Endothelial cell of hepatic sinusoid (primary cell): ENCODE measurements around the gene ANKS6.

Experiments
- in situ Hi-C: cut with HindIII; loops from 2 replicates; pipeline ENCODE4 v1.10.0; 2017; ENCODE audit warnings: low sequenced_read_pairs

Gene ANKS6

DNA sequence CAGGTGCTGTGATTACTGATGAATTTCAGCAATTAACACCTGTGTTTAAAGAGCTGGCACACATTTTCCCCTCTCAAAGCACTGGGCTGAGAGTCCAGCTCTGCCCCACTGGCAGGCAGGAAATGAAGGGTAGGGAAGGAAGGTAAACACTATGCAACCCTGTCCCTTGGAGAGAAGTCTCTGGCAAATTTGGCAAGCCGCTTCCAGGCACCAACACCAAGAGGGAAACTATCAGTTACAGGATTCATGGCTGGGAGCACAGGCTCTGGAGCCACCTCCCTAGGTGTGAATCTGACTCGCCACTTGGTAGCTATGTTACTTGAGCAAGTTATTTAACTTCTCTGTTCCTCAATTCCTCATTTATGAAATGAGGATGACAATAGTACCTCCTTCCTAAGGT, 3.3 kb downstream of the ANKS6 start:
- in situ Hi-C loops = no loop called here

DNA sequence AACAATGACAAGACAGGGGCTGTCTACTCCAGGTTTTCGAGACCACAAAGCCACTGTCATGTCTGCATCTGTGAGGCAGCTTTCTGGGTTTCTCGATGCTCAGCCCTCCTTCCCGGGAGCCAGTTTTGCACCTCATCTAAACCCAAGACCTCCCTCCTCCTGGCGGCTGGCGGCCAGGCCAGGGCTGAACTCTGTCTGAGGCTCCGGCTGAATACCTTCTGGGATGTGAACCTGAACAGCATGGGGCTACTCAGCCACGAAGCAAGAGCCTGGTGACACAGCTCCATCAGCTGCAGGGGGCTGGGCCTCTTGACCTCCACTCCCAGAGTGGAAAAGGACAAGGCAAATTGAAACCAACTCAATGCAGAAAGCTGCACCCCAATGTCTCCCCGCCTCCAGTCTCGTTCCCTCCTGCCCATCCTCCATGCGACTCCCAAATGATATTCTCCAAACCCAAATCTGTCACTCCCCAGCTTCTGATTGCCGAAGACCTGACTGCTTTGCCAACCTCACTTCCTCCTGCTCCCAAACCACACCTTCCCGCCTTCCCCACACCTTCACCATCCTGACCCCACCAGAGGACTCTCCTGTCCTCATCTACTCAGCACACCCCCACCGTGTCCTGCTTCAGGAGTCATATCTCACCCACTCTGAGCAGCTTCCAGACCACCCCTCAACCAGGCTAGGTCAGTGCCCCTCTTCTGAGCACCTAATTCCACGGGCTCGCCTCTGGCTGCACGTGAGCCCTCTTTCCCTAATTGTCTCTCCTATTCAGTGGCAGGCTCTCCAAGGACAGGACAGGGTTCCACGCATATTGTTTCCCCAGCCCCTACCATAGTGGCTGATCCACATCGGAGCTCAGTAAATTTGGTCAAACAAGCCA, 4.5 kb downstream of the ANKS6 start:
- in situ Hi-C loops = no loop called here

DNA sequence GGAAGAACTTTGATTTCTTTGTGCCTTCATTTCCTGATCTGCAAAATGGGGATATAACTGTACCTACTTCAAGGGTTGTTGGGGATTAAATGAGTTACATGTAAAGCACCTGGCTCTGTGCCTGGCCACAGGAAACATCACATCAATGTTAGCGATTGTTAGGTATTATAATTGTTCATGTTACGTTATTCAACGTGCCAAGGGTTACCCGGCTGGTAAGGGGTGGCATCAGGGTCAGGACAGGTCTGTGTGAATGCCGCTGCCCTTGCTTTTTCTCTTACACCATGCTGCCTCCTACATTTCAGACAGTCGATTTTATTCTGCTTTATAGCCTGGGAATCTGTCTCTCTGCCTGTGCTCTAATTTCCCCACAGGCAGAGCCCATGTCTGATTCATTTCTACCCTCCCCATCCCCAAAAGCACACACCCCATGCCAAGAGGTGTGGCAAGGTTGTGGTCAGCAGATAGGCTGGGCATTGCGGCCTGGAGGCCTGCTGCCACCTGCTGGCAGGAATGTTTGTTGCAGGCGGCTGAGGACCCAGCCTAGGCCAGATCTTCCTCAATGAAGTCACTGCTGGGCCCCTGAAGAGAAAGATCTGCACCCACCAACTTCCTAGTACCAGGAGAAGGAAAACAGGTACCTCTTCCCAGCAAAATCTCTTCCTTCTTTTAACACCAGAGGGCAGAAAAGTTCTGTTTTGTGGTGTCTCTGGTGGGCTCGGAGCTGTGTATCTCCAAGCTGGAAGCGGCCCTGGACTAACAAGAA, 5.3 kb downstream of the ANKS6 start:
- in situ Hi-C loops = no loop called here

DNA sequence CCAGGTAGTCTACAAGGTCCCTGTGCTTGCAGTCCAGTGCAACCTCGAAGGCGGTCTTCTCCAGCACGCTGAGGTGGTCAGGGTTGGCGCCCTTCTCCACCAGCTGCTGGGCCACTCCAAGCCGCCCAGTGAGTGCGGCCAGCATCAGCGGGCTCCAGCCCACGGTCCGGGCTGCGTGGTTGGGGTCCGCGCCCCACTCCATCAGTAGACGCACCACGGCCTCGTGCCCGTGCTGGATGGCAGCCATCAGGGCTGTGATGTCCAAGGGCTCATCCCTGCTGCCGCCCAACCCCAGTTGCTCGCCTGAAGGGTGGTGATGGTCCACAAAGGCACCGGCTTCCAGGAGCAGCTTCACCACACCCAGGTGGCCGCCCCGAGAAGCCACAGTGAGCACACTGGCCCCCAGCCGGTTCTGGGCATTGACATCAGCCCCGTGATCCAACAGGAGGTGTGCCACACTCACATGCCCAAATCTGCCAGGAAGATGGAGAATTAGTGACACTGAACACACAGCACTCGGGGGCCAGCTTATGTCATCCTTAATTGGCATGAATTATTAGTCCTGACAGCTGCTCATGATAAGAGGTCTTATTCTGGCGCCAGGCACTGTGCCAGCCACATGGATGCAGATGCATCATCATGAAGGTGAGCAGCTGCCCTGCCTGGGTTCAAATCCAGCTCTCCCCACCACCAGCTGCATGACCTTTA, 6.1 kb downstream of the ANKS6 start:
- in situ Hi-C loops = no loop called here

DNA sequence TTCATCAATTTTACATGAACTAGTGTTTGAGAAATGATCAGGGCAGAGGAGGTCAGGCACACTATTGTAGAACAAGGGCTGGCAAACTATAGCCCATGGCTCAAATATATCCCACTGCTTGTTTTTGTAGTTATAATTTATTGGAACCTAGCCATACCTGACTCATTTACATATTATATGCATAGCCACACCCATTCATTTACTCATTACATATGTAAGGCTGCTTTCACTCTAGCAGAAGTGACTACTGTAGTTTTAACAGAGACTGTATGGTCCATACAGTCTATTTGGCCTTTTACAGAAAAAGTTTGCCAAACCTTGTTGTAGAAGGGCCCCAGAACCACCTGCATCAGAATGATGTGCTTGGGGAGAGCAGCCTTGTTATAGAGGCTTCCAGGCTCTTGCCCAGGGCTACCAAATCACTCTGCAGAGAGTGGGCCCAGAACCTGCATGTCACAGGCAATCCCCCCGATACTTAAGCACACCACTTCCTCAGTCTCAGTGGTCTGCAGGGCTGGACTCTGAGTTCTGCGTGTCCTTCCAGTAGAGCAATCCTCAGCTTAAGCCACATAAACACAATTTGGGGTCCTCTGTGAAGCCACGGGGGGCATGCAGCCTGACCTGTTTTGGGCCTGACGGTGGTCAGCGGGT, 6.7 kb downstream of the ANKS6 start:
- in situ Hi-C loops = no loop called here

DNA sequence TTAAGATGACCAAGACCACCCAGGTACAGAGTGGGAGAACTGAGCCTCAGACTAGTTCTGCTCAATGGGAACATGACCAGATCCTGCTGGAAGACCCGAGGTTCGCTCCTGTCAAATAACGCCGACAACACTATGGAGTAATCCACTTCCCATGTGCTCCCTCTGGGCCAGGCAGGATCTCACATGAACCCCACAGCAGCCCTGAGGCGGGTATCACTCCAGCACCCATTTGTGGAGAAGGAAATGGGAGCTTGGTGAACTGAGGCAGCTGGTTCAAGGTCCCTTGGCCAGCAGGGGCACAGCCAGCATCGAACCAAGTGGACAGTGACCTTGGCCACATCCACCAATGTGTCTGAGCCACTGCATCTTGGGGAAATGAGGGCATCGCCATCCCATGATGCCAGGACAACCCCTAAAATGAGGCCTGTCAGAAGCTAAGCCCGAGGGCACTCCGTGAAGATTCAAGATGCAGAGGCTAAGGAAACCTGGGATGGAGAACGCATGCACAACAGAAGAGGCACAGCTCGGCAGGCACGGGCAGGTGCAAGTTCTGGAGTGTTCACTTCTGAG, 8.5 kb downstream of the ANKS6 start:
- in situ Hi-C loops = no loop called here

DNA sequence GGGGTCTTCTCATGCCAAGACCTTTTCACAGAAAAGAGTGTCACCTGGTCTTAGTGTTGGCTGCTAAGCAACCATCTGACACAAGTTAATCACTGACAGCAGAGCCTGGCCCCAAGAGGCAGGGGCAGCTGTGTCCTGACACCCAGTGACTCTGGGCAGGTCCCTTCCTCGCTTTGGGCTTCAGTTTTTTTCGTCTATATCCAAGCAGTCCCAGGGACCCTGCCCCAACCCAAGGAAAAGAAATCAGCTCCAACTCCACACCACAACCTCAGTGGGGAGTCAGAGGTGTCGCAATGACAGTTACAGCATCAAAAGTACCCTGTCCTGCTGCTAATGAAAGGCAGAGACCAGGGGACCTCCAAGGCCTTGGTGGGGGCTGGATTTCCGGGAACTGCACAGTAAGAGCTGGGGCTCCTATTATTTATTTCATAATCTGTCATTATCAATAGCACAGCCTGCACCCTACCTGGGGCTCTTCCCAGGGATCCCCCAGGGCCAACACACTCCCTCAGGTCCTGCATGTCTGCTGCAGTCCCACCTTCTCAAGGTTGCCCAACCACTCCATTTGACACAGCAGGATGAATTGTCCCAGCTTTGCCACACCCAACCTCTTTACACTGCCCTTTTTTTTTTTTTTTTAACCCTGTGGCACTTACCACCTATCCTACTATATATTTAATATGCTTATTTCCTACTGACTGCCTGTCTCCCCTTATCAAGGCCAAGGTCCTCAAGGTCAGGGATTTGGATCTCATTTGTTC, 9.4 kb downstream of the ANKS6 start:
- in situ Hi-C loops = no loop called here

DNA sequence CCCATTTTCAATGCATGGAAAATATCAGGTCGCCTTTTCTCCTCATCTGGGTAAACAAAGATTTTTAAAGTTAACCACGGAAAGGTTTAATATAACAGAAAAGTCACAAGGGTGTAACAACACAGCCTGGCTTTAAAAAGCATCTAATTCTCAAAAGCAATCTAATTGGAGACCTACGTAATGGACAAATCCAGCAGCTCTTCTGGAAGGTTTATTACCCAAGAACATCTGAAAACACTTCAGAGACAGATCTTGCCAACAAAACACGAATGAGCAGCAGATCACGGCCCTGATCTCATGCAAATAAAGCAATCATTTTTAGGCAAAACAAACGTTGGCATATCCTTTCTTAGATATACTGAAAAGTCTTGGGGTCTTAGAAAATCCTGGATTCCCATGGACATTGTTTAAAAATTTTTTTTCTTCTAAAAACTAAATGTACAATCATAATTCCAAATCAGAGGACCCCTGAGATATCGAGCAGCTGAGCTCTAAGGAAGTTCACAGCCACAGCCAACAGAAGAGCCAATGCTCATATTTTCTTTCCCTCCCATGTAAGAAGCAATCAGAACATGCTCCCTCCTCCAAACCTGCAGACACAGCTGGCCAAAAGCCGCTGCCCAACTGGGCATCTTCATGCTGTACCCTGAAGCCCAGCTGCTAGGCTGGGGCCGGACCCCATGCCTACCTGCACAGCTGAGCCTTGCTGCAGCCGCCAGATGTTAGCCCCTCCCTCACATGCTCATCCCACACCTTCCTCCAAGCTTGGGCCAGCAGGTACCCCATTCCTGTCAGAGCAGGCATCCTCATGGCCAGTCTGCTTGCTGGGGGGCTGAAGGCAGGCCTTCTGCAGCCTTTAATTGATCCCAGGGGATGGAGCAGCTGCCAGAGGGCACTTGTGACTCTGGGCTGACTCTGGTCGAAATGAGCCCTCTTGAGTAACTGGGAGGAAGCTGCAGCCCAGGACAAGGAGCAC, 11.2 kb downstream of the ANKS6 start:
- in situ Hi-C loops = no loop called here

DNA sequence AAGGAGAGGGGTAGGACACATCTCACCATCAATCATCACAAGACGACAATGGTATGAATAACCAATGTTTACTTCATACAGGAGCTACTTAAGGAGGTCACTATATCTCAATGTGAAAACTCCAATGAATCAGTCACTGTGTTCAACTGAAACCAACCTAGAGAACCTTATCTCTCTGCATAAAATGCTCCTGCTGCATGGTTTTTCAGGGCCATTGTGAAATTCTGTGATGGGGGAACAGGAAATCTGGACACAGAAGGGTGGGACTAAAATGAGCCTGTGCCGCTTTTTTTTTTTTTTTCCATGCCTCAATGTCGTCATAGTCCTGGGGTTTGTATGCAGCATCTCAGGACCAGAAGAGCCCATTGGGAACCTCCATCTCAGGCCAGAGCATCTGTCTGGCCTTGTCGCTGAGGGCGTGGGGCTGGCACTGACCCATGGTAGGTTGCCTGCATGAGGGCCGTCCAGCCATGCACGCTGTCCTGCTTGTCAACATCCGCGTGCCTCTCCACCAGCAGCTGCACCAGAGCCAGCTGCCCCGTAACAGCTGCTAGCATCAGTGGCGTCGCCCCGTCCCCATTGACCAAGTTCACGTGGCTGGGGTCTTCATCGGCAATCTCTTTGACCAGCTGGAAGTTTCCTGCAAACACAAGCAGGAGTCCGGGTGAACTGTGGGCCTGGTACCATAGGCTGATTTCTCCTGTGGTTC, 12.7 kb downstream of the ANKS6 start:
- in situ Hi-C loops = no loop called here

DNA sequence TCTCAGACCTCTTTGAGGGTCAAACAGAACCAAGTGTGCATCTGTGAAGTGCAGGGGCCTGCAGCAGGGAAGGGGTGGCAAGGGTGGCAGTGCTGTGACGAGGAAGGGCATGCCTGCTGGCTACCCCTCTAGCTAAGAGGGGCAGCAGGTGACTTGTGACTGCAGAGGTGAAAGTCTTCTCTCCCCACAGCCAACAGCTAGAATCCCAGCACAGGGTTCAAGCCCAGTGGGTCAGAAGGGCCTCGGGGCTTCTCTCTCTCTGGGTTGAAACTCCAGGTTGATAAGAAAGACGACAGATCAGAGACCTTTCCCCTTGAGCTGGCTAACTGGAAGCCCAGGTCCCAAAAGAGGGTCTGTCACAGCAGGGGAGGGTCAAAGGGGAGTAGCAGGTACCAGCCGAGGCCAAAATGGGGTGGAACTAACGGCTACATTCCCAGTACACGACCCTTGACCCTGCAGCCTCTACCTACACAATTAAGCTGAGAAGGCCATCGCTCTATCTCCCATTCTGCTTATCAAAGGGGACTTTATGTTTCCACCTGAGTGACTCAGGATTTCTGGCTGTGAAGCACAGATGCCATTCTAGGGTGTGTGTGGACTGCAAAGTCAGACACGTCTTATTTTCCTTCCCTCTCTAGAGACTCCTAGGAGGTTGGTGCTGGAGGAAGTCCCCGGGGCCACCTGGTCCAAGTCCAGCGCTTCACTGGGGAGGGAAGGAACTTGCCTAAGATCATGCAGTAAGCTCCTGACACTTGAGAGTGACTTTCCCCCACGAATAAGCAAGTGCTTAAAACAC, 14.6 kb downstream of the ANKS6 start:
- in situ Hi-C loops = no loop called here

DNA sequence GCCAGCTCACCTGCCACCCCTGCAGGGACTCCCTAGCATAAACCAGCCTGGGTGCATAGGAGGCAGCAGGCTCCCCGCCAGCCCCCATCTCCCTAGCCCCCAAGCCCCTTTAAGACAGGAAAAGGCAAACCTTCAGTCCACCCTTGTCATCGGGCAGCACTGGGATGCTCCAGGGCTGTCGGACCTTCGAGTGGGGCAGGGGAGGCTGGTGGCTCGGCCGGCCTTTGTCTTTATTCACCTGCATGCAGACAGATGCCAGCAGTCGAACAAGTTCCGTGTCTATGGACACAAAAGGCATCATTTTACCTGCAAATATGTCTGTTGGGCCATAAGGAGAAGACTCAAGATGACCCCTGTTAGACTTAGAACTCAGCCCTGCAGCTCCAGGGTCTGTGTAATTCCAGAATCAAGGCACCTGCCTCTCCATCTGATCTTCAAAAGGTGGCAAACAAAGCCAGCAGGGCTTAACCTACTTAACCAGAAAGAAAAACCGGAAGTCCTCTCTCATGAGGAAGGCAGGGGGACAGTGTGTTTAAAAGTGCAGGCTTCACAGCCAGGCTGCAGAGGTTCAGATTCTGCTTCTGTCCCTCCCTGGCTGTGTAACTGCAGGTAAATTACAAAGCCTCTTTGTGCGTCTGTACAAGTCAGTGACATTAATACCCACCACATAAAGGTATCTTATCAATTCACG, 16.2 kb downstream of the ANKS6 start:
- in situ Hi-C loops = no loop called here

DNA sequence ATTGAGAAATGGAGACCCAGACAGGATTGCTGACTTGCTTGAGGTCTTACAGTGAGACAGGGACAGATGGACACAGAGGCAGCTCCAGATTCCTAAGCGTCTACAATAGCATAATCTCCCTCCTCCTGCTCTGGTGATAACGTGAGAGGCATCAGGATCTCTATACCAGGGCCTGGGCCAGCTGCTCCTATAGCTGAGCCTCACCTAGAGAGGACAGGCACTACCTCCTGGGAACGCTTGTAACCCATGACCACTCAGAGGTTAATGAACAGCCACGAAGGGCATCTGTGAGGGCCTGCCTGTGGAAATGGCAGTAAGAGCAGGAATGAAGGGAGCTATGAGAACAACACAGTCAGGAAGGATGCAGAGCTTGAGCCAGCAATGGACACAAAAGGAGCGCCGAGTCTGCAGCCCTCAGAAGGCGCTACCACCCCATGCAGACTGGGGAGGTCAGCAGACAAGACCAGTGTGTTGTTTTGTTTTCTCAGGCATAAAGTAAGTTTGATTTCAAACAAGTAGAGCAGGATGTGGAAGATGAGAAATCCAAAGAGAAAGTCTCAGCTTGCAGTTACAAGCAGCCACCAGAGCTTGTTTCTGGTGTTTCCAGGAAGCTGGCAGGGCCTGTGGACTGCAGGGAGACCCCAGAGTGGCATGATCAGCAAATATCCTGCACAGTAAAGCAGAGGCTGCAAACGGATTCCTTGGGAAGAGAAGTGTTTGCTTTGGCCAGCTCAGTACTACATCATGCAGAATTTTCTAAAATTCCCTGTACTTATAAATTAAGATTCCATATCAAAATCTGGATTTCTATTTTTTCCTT, 17.4 kb downstream of the ANKS6 start:
- in situ Hi-C loops = no loop called here

DNA sequence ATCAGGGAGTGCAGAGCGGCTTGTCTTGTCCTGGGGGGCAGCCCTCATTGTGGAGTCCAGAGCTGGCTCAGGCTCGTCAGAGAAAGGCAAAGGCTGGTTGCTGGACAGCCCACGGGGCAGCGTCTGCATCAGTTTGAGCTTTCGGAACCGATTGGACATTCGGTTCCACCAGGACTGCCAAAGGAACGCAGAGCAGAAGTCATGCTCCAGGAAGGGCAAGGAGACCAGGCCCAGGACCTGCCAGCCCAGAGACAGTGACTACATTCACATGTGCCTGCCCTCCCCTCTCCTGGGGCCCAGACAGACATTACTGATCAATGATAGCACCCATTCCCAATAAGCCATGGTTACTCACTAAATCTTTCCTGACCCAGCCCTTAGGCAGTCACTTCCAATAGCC, 18.1 kb downstream of the ANKS6 start:
- in situ Hi-C loops = no loop called here

DNA sequence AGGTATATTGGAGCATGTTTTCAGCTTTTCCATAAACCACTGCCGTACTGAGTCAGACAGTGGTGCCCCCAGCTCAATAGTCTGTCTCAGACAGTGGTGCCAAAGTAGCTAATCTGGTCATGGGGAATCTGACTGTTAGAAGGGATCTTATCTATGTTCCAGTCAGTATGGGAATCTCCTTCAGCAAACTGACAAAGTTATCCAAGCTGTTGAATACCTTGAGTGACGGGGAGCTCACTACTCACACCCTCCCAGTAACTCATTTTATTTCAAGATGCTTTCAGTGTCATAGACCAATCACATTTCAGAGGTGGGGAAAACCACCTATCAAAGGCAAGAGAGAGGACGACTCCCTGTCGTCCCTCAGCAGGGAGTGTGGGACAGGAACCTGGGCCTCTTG, 18.7 kb downstream of the ANKS6 start:
- in situ Hi-C loops = no loop called here

DNA sequence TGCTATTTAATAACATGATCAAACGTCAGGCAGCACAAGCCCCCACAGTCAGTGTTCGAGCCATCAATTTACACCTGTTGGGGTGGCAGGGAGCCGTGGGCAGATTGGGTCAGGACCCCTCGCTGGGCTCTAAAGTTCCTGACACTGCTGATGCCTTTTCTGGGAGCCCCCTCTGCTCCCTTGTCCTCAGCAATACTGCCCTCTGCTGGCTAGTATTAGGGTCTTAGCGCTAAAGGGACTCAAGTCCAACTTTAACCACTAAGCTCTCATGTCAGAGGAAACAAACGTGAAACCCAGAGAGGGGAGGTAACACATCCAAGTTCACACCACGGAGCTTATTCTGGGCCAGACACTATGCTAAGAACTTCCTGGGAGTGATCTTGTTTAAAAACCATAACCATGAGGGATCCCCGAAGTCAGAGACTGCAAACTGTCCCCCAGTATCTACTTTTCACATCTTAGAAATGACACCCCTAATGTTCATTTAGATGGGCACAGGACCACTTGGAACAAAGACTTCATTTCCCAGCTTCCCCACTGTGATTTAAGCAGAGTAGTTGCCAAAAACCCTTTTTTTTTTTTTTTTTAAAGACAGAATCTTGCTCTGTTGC, 20.4 kb downstream of the ANKS6 start:
- in situ Hi-C loops = no loop called here

DNA sequence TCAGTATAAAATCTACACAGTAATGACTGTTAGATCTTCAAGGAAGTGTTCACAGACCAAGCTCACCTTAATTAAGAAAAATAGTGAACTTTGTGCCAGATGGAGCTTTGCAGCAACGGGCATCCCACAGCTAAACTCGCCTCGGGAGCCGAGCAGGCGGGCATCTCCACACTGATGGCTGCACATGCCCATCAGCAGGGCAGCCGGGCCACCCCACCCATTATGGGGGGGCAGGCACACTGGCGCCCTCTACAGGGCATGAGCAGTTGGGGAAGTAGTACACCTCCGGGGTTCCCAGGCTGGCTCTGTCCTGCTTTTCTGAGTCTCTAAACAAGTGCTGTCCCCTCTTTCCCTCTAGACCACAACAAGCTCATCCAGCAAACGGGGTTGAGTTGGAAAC, 21.6 kb downstream of the ANKS6 start:
- in situ Hi-C loops = loop anchor here (25.0 kb wide), 1 partner anchor 212 kb away; no protein-coding TSS in a partner anchor
